ENCODE measurements around the gene AXIN1.
"Not testable (repeated sequence)": the region's sequence is repeated elsewhere in the genome, so short reads cannot be mapped to it uniquely, and the experiment has no call there.

- TF ChIP-seq CTCF (conservative IDR thresholded peaks at IDR 0.05; ENCODE audit: low read length); EZH2phosphoT487 (IDR thresholded peaks at IDR 0.05; ENCODE audit: borderline replicate concordance): not testable (repeated sequence)
Observed at GRCh38 chr16:362702-362999, 10.1 kb upstream of the AXIN1 start.

Measured in Loucy (cell line).